ENCODE measurements around the gene HSD3B2. TPM values are rescaled to one million over a fixed set of nuclear protein-coding genes. Genes with fewer than 3 reads are reported as not detected.

HSD3B2 gene
- total and polyA plus RNA-seq, 2 of the 13 experiments (the other 11 are each of a cell fraction or from before 2014, with no cell fraction given) = 0.20 TPM; not detected in 1

- Histone ChIP-seq H4K20me1 (ENCODE audit: insufficient read depth, low read length) (no peaks in the 10 kb centered on the region), H3K27me3 (ENCODE audit: control insufficient read depth in 1 of 2, insufficient read depth in 2 of 2, low read length in 2 of 2) (no peaks in the 10 kb centered on the region), H3K4me2 (ENCODE audit: low read depth, low read length) (no peak overlapping the region), H3K9ac (ENCODE audit: insufficient read depth, low read depth, low read length) (no peak overlapping the region), H2AFZ (ENCODE audit: low read length) (no peak overlapping the region), H3K9me3 (ENCODE audit: low read length) (no peaks in the 10 kb centered on the region), H3K27ac (ENCODE audit: extremely low read length, insufficient read depth, low read length) (no peak overlapping the region), H3K4me1 (ENCODE audit: insufficient read depth, low read length) (peaks cover 20% of the 10 kb centered on the region), H3K36me3 (replicated peaks in 1 of 2; ENCODE audit: control insufficient read depth in 1 of 2, insufficient read depth in 2 of 2, low read length in 2 of 2) (no peaks in the 10 kb centered on the region), H3K4me3 (replicated peaks in 1 of 3; ENCODE audit: insufficient read depth in 1 of 3, low read depth in 2 of 3, low read length in 3 of 3) (no peak overlapping the region), H3K79me2 (ENCODE audit: insufficient read depth, low read length) (no peaks in the 10 kb centered on the region)
- TF ChIP-seq ZBTB44 (CRISPR knock-in tag; IDR thresholded peaks at IDR 0.05) = no peak
- TF ChIP-seq ZFP62 (CRISPR knock-in tag; IDR thresholded peaks at IDR 0.05) = no peak
- no peak for TF ChIP-seq ZNF317 (CRISPR knock-in tag; IDR thresholded peaks at IDR 0.05)
- TF ChIP-seq ZNF567 (CRISPR knock-in tag; IDR thresholded peaks at IDR 0.05; ENCODE audit: borderline replicate concordance) = no peak
- TF ChIP-seq GLMP (CRISPR knock-in tag; IDR thresholded peaks at IDR 0.05; ENCODE audit: borderline replicate concordance) = no peak
- no peak for TF ChIP-seq RCOR2 (CRISPR knock-in tag; IDR thresholded peaks at IDR 0.05)
- no peak for TF ChIP-seq JUN (CRISPR knock-in tag; IDR thresholded peaks at IDR 0.05)
- TF ChIP-seq ZNF598 (CRISPR knock-in tag; IDR thresholded peaks at IDR 0.05; ENCODE audit: borderline replicate concordance) = no peak
- no peak for TF ChIP-seq CENPBD1 (CRISPR knock-in tag; IDR thresholded peaks at IDR 0.05; ENCODE audit: borderline replicate concordance, low read depth)
- TF ChIP-seq ZNF546 (CRISPR knock-in tag; conservative IDR thresholded peaks at IDR 0.05) = no peak
- no peak for TF ChIP-seq ZBTB20 (CRISPR knock-in tag; IDR thresholded peaks at IDR 0.05; ENCODE audit: borderline replicate concordance, low read depth)
- no peak for TF ChIP-seq RARG (CRISPR knock-in tag; IDR thresholded peaks at IDR 0.05; ENCODE audit: low read depth)
- no peak for TF ChIP-seq NR2F2 (IDR thresholded peaks at IDR 0.05; ENCODE audit: borderline replicate concordance, low read depth)
- no peak for TF ChIP-seq ZNF383 (CRISPR knock-in tag; IDR thresholded peaks at IDR 0.05; ENCODE audit: borderline replicate concordance)
- TF ChIP-seq RFXANK (CRISPR knock-in tag; IDR thresholded peaks at IDR 0.05) = no peak
- no peak for TF ChIP-seq HNF4G (IDR thresholded peaks at IDR 0.05; ENCODE audit: borderline replicate concordance, low read depth, low read length)
- TF ChIP-seq HNF4G (CRISPR knock-in tag; IDR thresholded peaks at IDR 0.05; ENCODE audit: borderline replicate concordance, low read depth) = no peak
- TF ChIP-seq MLLT10 (CRISPR knock-in tag; IDR thresholded peaks at IDR 0.05) = no peak
- no peak for TF ChIP-seq NAIF1 (CRISPR knock-in tag; IDR thresholded peaks at IDR 0.05; ENCODE audit: borderline replicate concordance)
- in situ Hi-C loops (cut with HindIII; ENCODE audit: extremely low pct_ligation_motif_present, low pct_unique_long_range_greater_than_20kb) = no loop called here
- WGBS (ENCODE audit: low lambda C conversion rate) = 83% methylated on average over 3 of the region's 4 CpGs
- POLR2A ChIA-PET = no interaction called here
- no peak for DNase-seq (ENCODE audit: low spot score)
- intact Hi-C loops (cut with micrococcal nuclease; ENCODE audit: unreplicated experiment) = no loop called here
- BruUV-seq (replicated peaks) = no TSS peak
- FAIRE-seq = no peak
- ATAC-seq = no peak
- CTCF ChIA-PET (ENCODE audit: low intra/inter-chr PET ratio, low total read pairs) = no interaction called here
These were observed 30.4 kb upstream of the HSD3B2 start for GRCh38 chr1:119384591-119384990.

Measured in HepG2 (cell line).